Measurements from ENCODE around the gene PAFAH2. TPM values are rescaled to one million over a fixed set of nuclear protein-coding genes. Genes with fewer than 3 reads are reported as not detected.

PAFAH2 gene
- polyA plus RNA-seq, 1 of the 3 experiments (the other 2 are of a cell fraction): 10.8 TPM

GRCh38 chr1:26044971-26045721 is 47.3 kb upstream of the PAFAH2 start:
- Histone ChIP-seq H3K9ac (no peak overlapping the region), H3K9me3 (no peaks in the 10 kb centered on the region), H3K27ac (ENCODE audit: low read depth in 2 of 2, low read length in 1 of 2) (no peak overlapping the region), H2AFZ (ENCODE audit: low read depth) (no peak overlapping the region), H3K4me1 (ENCODE audit: control insufficient read depth in 1 of 2, insufficient read depth in 2 of 2, low read depth in 1 of 2, low read length in 1 of 2) (no peaks in the 10 kb centered on the region; a peak in 1 of 4 replicates), H3K36me3 (replicated peaks in 1 of 2; ENCODE audit: control insufficient read depth in 1 of 2, insufficient read depth in 2 of 2, low read length in 1 of 2) (no peaks in the 10 kb centered on the region), H3K4me3 (ENCODE audit: low read depth in 2 of 2, low read length in 1 of 2) (no peak overlapping the region), H3K4me2 (no peak overlapping the region), H3K9me2 (no peaks in the 10 kb centered on the region), H3K79me2 (ENCODE audit: insufficient read depth) (no peaks in the 10 kb centered on the region), H4K20me1 (ENCODE audit: insufficient read depth) (no peaks in the 10 kb centered on the region), H3K27me3 (ENCODE audit: insufficient read depth) (peaks cover 72% of the 10 kb centered on the region), H3F3A (replicated peaks; ENCODE audit: insufficient read depth) (no peaks in the 10 kb centered on the region)
- 37% methylated on average over 16 of the region's 29 CpGs for WGBS (ENCODE audit: low lambda C conversion rate)
- no peak for TF ChIP-seq RFX5 (IDR thresholded peaks at IDR 0.05; ENCODE audit: low read length)
- TF ChIP-seq, protein P1, sequence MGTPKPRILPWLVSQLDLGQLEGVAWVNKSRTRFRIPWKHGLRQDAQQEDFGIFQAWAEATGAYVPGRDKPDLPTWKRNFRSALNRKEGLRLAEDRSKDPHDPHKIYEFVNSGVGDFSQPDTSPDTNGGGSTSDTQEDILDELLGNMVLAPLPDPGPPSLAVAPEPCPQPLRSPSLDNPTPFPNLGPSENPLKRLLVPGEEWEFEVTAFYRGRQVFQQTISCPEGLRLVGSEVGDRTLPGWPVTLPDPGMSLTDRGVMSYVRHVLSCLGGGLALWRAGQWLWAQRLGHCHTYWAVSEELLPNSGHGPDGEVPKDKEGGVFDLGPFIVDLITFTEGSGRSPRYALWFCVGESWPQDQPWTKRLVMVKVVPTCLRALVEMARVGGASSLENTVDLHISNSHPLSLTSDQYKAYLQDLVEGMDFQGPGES (IDR thresholded peaks at IDR 0.05; ENCODE audit: low read depth, low read length): no peak
- TF ChIP-seq EZH2phosphoT487 (IDR thresholded peaks at IDR 0.05; ENCODE audit: borderline replicate concordance, low read depth): no peak
- no peak for TF ChIP-seq NRF1 (IDR thresholded peaks at IDR 0.05; ENCODE audit: low read depth, low read length)
- TF ChIP-seq MAX (IDR thresholded peaks at IDR 0.05; ENCODE audit: low read depth): no peak
- TF ChIP-seq FOXM1 (IDR thresholded peaks at IDR 0.05; ENCODE audit: low read depth): no peak
- no peak for TF ChIP-seq NFIC (IDR thresholded peaks at IDR 0.05; ENCODE audit: borderline replicate concordance)
- no peak for TF ChIP-seq ELF1 (IDR thresholded peaks at IDR 0.05)
- no peak for TF ChIP-seq RCOR1 (IDR thresholded peaks at IDR 0.05; ENCODE audit: low read length)
- TF ChIP-seq FOSL2 (IDR thresholded peaks at IDR 0.05; ENCODE audit: borderline replicate concordance, low read depth): no peak
- no peak for TF ChIP-seq RXRA (IDR thresholded peaks at IDR 0.05; ENCODE audit: borderline replicate concordance, low read depth)
- TF ChIP-seq YY1 (IDR thresholded peaks at IDR 0.05; ENCODE audit: low read depth): no peak
- CTCF ChIA-PET: interaction anchor here (0.6 to 4.1 kb wide), 9 partner anchors 9 to 241 kb away, joined by 3 to 19 read pairs (median 3); partner anchors contain the start of gene ZNF593
- POLR2A ChIA-PET: no interaction called here
- DNase-seq: peak; percentile 52

DNA sequence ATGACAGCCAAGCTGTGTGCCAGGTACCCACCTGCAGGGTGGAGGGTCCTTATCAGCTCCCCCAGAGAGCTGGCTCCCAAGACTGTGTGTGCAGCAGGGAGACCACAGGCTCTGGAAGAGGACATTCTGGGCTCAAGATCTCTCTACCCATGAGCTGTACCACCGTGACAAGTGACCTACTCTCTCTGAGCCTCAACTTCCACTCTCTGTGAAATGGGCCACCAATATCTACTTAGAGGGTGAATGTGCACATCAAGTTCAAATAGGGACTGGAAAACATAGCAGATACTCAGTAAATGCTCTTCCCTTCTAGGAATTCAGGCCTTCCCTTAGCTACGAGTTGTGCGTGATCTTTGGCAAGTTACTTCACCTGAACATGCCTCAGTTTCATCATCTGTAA is 46.6 kb upstream of the PAFAH2 start:
- ChIA-PET CTCF (interaction anchor here (0.6 to 4.1 kb wide), 9 partner anchors 8 to 241 kb away, joined by 3 to 19 read pairs (median 3); no protein-coding TSS in a partner anchor), POLR2A (no interaction called here)
- no peak for TF ChIP-seq TEAD4 (IDR thresholded peaks at IDR 0.05; ENCODE audit: borderline replicate concordance, insufficient read depth)
- no peak for TF ChIP-seq CHD2 (IDR thresholded peaks at IDR 0.05; ENCODE audit: low read length, partially characterized antibody)
- TF ChIP-seq RAD21 (IDR thresholded peaks at IDR 0.05; ENCODE audit: low read length): no peak
- TF ChIP-seq FOSL2 (IDR thresholded peaks at IDR 0.05; ENCODE audit: borderline replicate concordance, low read depth): no peak
- no peak for TF ChIP-seq EP300 (IDR thresholded peaks at IDR 0.05; ENCODE audit: borderline replicate concordance in 1 of 2, low read depth in 1 of 2, low read length in 1 of 2)
- TF ChIP-seq TCF12 (IDR thresholded peaks at IDR 0.05): no peak
- no peak for TF ChIP-seq MEF2A (IDR thresholded peaks at IDR 0.05; ENCODE audit: borderline replicate concordance, low read depth)
- TF ChIP-seq EZH2phosphoT487 (IDR thresholded peaks at IDR 0.05; ENCODE audit: borderline replicate concordance, low read depth): no peak
- TF ChIP-seq TAF1 (IDR thresholded peaks at IDR 0.05; ENCODE audit: borderline replicate concordance, low read depth, low read length): no peak
- TF ChIP-seq USF2 (IDR thresholded peaks at IDR 0.05; ENCODE audit: borderline replicate concordance, low read depth, low read length): no peak
- TF ChIP-seq RXRA (IDR thresholded peaks at IDR 0.05; ENCODE audit: borderline replicate concordance, low read depth): no peak
- no peak for TF ChIP-seq RFX5 (IDR thresholded peaks at IDR 0.05; ENCODE audit: low read length)
- TF ChIP-seq NFIC (IDR thresholded peaks at IDR 0.05; ENCODE audit: borderline replicate concordance): no peak
- no peak for TF ChIP-seq SIN3A (IDR thresholded peaks at IDR 0.05; ENCODE audit: borderline replicate concordance, low read depth, low read length)
- no peaks in the 10 kb centered on the region for H3K36me3 ChIP-seq (replicated peaks in 1 of 2; ENCODE audit: control insufficient read depth in 1 of 2, insufficient read depth in 2 of 2, low read length in 1 of 2)
- 66% methylated on average over 3 of the region's 3 CpGs for WGBS (ENCODE audit: low lambda C conversion rate)
- no peak overlapping the region for H3K4me2 ChIP-seq
- H3K79me2 ChIP-seq (ENCODE audit: insufficient read depth): no peaks in the 10 kb centered on the region
- H3K27me3 ChIP-seq (ENCODE audit: insufficient read depth): peaks cover 72% of the 10 kb centered on the region
- H3K9me2 ChIP-seq: no peaks in the 10 kb centered on the region
- no peaks in the 10 kb centered on the region for H3F3A ChIP-seq (replicated peaks; ENCODE audit: insufficient read depth)
- no peaks in the 10 kb centered on the region for H3K9me3 ChIP-seq
- DNase-seq: no peak
- H4K20me1 ChIP-seq (ENCODE audit: insufficient read depth): no peaks in the 10 kb centered on the region
- H3K9ac ChIP-seq: no peak overlapping the region
- no peaks in the 10 kb centered on the region; a peak in 1 of 4 replicates for H3K4me1 ChIP-seq (ENCODE audit: control insufficient read depth in 1 of 2, insufficient read depth in 2 of 2, low read depth in 1 of 2, low read length in 1 of 2)
- no peak overlapping the region for H3K27ac ChIP-seq (ENCODE audit: low read depth in 2 of 2, low read length in 1 of 2)
- H2AFZ ChIP-seq (ENCODE audit: low read depth): no peak overlapping the region
- H3K4me3 ChIP-seq (ENCODE audit: low read depth in 2 of 2, low read length in 1 of 2): no peak overlapping the region

Measured in SK-N-SH (cell line).